DOHH2 (cell line): Measurements from ENCODE around the gene CLEC20A.

ENCODE experiments used
- CTCF ChIP-seq: fragments of 200-600 bp; sonication (generic); IDR thresholded peaks from one replicate; pipeline ENCODE4 v1.5.1; 2014; ENCODE audit warnings: antibody characterized with exemption, mild to moderate bottlenecking, low read depth, low read length; ENCODE audit not compliant: poor library complexity, severe bottlenecking
- EZH2phosphoT487 ChIP-seq: fragments of 200-600 bp; sonication (generic); IDR thresholded peaks from 2 replicates; pipeline ENCODE4 v1.6.1; 2017; ENCODE audit warnings: borderline replicate concordance, mild to moderate bottlenecking, antibody characterized with exemption, low read length, moderate library complexity, mixed read lengths

- TF ChIP-seq CTCF (no peak), EZH2phosphoT487 (no peak)
Observed at GRCh38 chr1:178520803-178521202, 24.0 kb upstream of the CLEC20A start.
